Measurements from ENCODE around the gene PLA1A. TPM values are rescaled to one million over a fixed set of nuclear protein-coding genes. Genes with fewer than 3 reads are reported as not detected.
"Not testable (repeated sequence)": the region's sequence is repeated elsewhere in the genome, so short reads cannot be mapped to it uniquely, and the experiment has no call there.

Gene PLA1A
- 0.14 and 0.52 TPM in 2 replicates for total RNA-seq

DNA sequence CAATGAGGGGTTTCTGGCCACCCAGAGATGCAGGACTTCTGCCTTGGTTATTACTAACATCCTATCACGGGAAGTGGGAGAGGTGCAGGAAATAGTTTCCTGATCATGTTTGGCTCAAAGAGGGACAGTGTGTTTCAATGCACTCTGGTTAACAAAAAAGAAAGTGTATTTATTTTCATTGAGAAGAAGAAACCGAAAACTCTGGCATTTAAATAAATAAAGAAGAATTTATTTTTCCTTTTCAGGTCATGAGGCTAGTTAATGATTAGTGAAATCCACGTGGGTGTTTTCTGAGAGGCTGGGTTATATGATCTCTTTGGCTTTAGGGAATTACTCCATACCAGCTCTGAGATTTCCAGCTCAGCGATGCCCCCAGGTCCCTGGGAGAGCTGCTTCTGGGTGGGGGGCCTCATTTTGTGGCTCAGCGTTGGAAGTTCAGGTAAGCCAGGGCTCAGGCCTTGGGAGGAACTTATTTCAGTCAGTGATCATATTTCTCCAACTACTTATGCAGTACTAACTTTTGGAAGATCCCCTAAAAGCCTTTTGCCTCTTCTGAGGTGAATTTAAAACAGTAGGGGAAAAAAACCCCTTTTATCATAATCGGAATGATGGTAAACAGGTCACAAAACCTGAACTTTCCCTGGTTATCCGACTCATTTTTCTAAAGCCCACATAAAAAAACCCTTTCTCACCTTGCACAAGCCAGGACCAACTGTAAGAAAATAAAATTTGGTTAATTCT, at the start of gene PLA1A:
Gene PLA1A (plus strand): TSS at position 338 of the 741 bp plus-strand sequence. CDS start 29 bp downstream, at position 367.
- peak within 1 kb of the TSS; percentile 38 for H3K4me3 ChIP-seq (ENCODE audit: low read depth, low read length)
- TF ChIP-seq CTCF (conservative IDR thresholded peaks at IDR 0.05; ENCODE audit: low read depth, low read length) = no peak
- DNase-seq (ENCODE audit: low read depth) = no peak

- no peak for DNase-seq (ENCODE audit: low read depth)
- no peak for TF ChIP-seq CTCF (conservative IDR thresholded peaks at IDR 0.05; ENCODE audit: low read depth, low read length)
- H3K4me3 ChIP-seq (ENCODE audit: low read depth, low read length) = no peak overlapping the region
Observed at GRCh38 chr3:119548341-119548740, 49.3 kb upstream of the PLA1A start.

- no peak overlapping the region for H3K4me3 ChIP-seq (ENCODE audit: low read depth, low read length)
- DNase-seq (ENCODE audit: low read depth) = no peak
- no peak for TF ChIP-seq CTCF (conservative IDR thresholded peaks at IDR 0.05; ENCODE audit: low read depth, low read length)
Observed at GRCh38 chr3:119550192-119550910, 47.3 kb upstream of the PLA1A start.

GRCh38 chr3:119551598-119551997, 46.1 kb upstream of the PLA1A start:
- no peak for DNase-seq (ENCODE audit: low read depth)
- H3K4me3 ChIP-seq (ENCODE audit: low read depth, low read length) = no peak overlapping the region
- no peak for TF ChIP-seq CTCF (conservative IDR thresholded peaks at IDR 0.05; ENCODE audit: low read depth, low read length)

GRCh38 chr3:119552928-119553327, 44.8 kb upstream of the PLA1A start:
- not testable (repeated sequence) for H3K4me3 ChIP-seq (ENCODE audit: low read depth, low read length); DNase-seq (ENCODE audit: low read depth)

DNA sequence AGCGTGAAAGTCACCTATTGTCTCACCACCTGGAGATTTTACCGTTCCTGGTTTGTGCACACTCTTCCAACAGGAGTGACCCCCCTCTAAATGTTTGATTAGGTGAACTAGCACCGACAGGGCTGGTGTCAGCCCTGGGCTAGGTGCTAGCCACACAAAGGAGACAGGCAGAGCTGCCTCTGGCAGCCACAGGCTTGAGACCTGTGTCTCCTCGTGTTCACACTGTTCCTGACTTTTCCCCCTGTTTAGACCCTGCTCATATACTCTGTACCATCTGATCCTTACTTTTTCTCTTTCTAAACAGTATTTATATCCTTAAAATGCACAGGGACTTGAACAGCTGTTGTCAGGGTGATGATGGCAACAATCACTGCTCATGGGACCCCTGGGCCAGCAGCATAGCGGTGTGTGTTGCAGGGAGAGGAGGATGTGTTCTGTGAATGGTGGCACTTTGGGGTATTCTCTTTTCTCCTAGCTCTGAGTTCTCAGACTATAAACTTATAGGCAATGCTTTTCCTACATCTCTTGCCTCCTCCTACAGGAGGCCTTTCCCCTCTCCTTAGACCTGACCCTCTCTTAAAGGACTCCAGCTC, 43.8 kb upstream of the PLA1A start:
- no peak for TF ChIP-seq CTCF (conservative IDR thresholded peaks at IDR 0.05; ENCODE audit: low read depth, low read length)
- DNase-seq (ENCODE audit: low read depth) = no peak
- H3K4me3 ChIP-seq (ENCODE audit: low read depth, low read length) = no peak overlapping the region

GRCh38 chr3:119555309-119555735, 42.4 kb upstream of the PLA1A start:
- TF ChIP-seq CTCF (conservative IDR thresholded peaks at IDR 0.05; ENCODE audit: low read depth, low read length) = no peak

More at GRCh38 chr3:119555309-119555735, 42.4 kb upstream of the PLA1A start:
- H3K4me3 ChIP-seq (ENCODE audit: low read depth, low read length) = no peak overlapping the region
- no peak for DNase-seq (ENCODE audit: low read depth)
